ENCODE data around the gene CELF2.

CELF2 gene

DNA sequence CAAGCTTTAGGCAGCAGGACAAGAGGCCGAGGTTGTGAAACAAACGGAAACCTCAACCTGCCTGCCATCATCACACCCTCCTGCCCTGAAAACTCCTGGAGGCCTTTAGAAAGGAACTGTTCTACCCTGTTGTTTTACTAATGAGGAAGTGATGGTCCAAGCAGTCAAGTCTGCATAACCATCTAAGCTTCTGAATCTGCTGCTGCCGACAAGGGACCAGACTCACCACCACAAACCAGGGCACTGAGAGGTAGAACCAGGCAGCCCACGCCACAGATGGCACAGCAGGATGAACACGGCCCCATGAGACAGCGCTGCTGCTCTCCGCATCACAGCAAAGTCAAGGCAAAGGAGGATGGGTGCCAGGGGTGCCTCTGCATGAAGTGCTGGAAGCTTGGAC is 209.4 kb downstream of the CELF2 start:
- DNase-seq (ENCODE audit: extremely low spot score), result no peak
- TF ChIP-seq, protein P1, sequence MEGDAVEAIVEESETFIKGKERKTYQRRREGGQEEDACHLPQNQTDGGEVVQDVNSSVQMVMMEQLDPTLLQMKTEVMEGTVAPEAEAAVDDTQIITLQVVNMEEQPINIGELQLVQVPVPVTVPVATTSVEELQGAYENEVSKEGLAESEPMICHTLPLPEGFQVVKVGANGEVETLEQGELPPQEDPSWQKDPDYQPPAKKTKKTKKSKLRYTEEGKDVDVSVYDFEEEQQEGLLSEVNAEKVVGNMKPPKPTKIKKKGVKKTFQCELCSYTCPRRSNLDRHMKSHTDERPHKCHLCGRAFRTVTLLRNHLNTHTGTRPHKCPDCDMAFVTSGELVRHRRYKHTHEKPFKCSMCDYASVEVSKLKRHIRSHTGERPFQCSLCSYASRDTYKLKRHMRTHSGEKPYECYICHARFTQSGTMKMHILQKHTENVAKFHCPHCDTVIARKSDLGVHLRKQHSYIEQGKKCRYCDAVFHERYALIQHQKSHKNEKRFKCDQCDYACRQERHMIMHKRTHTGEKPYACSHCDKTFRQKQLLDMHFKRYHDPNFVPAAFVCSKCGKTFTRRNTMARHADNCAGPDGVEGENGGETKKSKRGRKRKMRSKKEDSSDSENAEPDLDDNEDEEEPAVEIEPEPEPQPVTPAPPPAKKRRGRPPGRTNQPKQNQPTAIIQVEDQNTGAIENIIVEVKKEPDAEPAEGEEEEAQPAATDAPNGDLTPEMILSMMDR (IDR thresholded peaks at IDR 0.05; ENCODE audit: control extremely low read depth, extremely low read depth, low read depth, missing control alignments), result no peak
- ChIA-PET CTCF (interaction anchor here (1.0 to 4.3 kb wide), 8 partner anchors 10 to 49 kb away, joined by 3 to 25 read pairs (median 6); no protein-coding TSS in a partner anchor), POLR2A (interaction anchor here (0.6 to 1.9 kb wide), 4 partner anchors 16 to 35 kb away, joined by 3 to 6 read pairs (median 4); no protein-coding TSS in a partner anchor)

DNA sequence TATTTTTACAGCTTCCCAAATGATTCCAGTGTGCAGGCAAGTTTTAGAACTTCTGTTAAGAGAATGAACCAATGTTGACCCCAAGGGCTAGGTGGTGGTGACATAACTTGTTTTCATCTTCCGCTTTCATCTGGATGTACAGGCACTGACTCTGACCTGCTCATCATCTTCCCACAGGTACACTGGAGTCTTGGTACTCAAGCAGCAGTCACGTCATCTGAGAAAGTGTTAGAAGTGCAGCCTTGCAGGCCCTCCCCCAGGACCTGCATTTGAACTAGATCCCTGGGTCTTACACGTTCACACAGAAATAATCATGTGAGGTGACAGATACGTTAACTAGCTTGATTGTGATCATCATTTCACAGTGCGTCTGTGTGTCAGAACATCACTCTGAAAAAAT is 212.2 kb downstream of the CELF2 start:
- no peak for DNase-seq (ENCODE audit: extremely low spot score)
- ChIA-PET POLR2A (interaction anchor here (0.6 kb wide), 1 partner anchor 27 kb away, joined by 3 read pairs; no protein-coding TSS in a partner anchor), CTCF (interaction anchor here (1.3 to 4.5 kb wide), 3 partner anchors 13 to 41 kb away, joined by 3 to 16 read pairs (median 6); no protein-coding TSS in a partner anchor)
- TF ChIP-seq, protein P1 (IDR thresholded peaks at IDR 0.05; ENCODE audit: control extremely low read depth, extremely low read depth, low read depth, missing control alignments), result no peak

- CTCF ChIA-PET, result interaction anchor here (0.7 to 4.5 kb wide), 3 partner anchors 11 to 32 kb away, joined by 3 to 16 read pairs (median 13); no protein-coding TSS in a partner anchor
- no peak for DNase-seq (ENCODE audit: extremely low spot score)
- TF ChIP-seq, protein P1 (IDR thresholded peaks at IDR 0.05; ENCODE audit: control extremely low read depth, extremely low read depth, low read depth, missing control alignments), result no peak
- POLR2A ChIA-PET, result no interaction called here
Measured at GRCh38 chr10:11230498-11231167, 213.0 kb downstream of the CELF2 start.

GRCh38 chr10:11231285-11231684 is 213.6 kb downstream of the CELF2 start:
- ChIA-PET CTCF (interaction anchor here (0.7 to 4.5 kb wide), 5 partner anchors 11 to 39 kb away, joined by 3 to 16 read pairs (median 4); no protein-coding TSS in a partner anchor), POLR2A (no interaction called here)
- TF ChIP-seq, protein P1 (IDR thresholded peaks at IDR 0.05; ENCODE audit: control extremely low read depth, extremely low read depth, low read depth, missing control alignments), result no peak
- DNase-seq (ENCODE audit: extremely low spot score), result no peak

- DNase-seq (ENCODE audit: extremely low spot score), result no peak
- TF ChIP-seq, protein P1 (IDR thresholded peaks at IDR 0.05; ENCODE audit: control extremely low read depth, extremely low read depth, low read depth, missing control alignments), result no peak
- ChIA-PET CTCF (interaction anchor here (0.7 to 4.5 kb wide), 8 partner anchors 9 to 118 kb away, joined by 3 to 16 read pairs (median 4); no protein-coding TSS in a partner anchor), POLR2A (no interaction called here)
Measured at GRCh38 chr10:11232222-11232961, 214.7 kb downstream of the CELF2 start.

- DNase-seq (ENCODE audit: extremely low spot score), result no peak
- ChIA-PET CTCF (interaction anchor here (1.0 to 4.2 kb wide), 8 partner anchors 8 to 90 kb away, joined by 3 to 24 read pairs (median 4); no protein-coding TSS in a partner anchor), POLR2A (interaction anchor here (0.9 kb wide), 1 partner anchor 11 kb away, joined by 4 read pairs; no protein-coding TSS in a partner anchor)
- TF ChIP-seq, protein P1 (IDR thresholded peaks at IDR 0.05; ENCODE audit: control extremely low read depth, extremely low read depth, low read depth, missing control alignments), result no peak
Measured at GRCh38 chr10:11234857-11235531, 217.3 kb downstream of the CELF2 start.

Data from GM10248 (cell line).